D721Med (cell line): ENCODE measurements around the gene MSN.

Experiments used
- DNase-seq: peaks from one replicate; pipeline ENCODE4 v3.0.0; 2011; ENCODE audit warnings: low spot score; ENCODE audit not compliant: insufficient read length
- FAIRE-seq: peaks from 2 replicates; lab custom pipeline; 2011; peaks lifted over from hg19 to GRCh38; lab: Jason Lieb, UNC
- TF ChIP-seq, protein P1 (sequence below): IDR thresholded peaks from 2 replicates; pipeline ENCODE4 v1.5.1; 2012; ENCODE audit warnings: mild to moderate bottlenecking, control low read depth; ENCODE audit not compliant: insufficient read depth; ENCODE audit errors: missing control alignments

MSN gene

DNA sequence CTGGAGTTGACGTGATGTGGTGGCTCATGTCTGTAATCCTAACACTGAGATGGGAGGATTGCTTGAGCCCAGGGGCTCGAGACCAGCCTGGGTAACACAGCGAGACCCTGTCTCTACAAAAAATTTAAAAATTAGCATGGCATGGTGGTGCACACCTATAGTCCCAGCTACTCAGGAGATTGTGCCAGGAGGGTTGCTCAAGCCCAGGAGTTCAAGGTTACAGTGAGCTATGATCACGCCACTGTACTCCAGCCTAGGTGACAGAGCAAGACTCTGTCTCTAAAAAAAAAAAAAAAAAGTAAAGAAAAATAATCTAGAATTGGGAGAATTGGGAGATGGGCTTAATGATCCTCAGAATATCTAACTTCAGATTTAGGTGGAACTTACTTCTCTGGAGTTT lies 51.1 kb downstream of the MSN start:
- TF ChIP-seq, protein P1, sequence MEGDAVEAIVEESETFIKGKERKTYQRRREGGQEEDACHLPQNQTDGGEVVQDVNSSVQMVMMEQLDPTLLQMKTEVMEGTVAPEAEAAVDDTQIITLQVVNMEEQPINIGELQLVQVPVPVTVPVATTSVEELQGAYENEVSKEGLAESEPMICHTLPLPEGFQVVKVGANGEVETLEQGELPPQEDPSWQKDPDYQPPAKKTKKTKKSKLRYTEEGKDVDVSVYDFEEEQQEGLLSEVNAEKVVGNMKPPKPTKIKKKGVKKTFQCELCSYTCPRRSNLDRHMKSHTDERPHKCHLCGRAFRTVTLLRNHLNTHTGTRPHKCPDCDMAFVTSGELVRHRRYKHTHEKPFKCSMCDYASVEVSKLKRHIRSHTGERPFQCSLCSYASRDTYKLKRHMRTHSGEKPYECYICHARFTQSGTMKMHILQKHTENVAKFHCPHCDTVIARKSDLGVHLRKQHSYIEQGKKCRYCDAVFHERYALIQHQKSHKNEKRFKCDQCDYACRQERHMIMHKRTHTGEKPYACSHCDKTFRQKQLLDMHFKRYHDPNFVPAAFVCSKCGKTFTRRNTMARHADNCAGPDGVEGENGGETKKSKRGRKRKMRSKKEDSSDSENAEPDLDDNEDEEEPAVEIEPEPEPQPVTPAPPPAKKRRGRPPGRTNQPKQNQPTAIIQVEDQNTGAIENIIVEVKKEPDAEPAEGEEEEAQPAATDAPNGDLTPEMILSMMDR = no peak
- FAIRE-seq = no peak
- DNase-seq = no peak

DNA sequence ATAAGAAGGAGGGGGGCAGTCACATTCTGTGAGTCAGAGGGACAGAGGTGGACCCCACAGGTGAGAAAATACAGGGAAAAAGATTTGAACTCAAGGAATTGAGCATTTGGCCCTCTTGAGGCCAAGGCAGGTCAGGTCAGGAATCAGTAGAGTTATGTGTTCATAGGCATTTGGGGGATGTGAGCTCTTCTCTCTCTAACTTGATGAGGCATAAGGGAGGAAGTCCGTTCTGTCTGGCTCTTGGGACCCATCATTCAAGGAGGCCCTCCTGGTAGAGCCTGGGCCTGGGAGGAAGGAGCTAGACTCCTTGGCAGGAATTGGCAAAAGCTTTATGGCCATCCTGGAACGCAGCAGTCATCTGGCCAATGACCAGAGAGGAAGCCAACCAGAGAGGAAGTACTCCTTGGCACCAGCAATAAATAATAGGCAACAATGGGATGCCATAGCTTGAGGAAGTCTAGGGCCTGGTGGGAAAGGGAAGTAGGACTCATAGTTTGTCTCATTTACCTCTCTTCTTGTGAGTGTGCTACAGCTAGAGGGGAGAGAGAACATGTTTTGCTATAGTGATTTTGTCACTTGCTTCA lies 53.0 kb downstream of the MSN start:
- TF ChIP-seq, protein P1 = no peak
- FAIRE-seq (no peak), DNase-seq (no peak)

DNA sequence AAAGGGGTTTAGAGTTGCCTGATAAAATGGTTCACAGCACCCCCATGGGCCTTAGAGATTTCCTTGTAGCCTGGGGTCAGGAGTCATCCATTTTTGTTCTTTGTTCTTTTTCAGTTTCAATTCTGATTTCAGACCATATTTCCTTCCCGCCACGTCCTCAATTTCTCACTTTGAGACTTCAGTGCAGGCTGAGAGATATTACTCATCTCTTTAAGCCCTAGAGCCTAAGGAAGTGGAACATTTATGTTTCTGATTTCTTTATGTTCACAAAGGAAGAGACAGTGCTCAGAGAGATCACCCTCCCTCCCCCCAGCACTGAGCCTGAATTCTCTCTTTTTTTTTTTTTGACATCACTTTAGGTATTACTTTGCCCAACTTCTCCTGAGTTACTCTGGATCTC lies 56.3 kb downstream of the MSN start:
- DNase-seq = no peak
- no peak for FAIRE-seq
- TF ChIP-seq, protein P1 = no peak

DNA sequence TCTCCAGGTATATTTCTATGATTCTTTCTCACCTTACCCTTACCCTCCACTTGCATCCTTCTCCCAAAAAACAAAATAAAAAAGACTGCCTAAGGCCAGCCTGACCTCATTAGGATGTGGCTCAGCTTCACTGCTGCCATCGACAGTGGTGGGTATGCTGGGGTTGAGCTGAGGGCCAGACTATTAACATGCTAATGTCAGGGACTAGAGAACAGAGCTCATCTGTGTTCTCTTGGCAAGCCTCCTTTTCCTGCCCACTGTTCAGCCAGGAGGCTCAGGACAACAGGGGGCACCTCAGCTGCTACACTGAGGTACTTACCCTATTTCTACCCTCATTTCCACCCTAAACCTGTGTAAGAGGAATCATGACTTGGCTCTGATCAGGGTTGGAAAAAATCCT lies 59.3 kb downstream of the MSN start:
- FAIRE-seq (no peak), DNase-seq (no peak)
- TF ChIP-seq, protein P1 = no peak

DNA sequence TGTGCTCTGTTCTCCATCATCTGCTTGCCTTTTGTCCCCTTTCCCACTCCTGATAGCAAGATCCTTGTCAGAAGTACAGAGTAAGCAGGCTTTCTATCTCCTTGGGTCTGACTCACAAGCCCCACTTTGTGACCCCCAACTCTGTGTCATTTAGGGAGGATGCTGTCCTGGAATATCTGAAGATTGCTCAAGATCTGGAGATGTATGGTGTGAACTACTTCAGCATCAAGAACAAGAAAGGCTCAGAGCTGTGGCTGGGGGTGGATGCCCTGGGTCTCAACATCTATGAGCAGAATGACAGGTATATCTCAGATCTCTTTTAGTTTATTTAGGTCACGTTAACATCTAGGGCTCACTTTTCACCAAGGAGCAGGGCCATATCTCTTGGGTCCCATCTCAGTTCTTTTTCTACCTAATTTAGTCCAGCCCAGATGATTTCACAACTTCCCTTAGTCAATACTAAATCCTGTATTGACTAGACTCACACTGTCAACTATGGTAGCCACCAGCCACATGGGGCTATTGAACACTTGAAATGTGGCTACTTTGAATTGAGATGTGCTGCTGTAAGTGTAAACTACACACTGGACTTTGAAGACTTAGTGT lies 64.3 kb downstream of the MSN start:
- TF ChIP-seq, protein P1 = no peak
- no peak for FAIRE-seq
- DNase-seq = no peak

DNA sequence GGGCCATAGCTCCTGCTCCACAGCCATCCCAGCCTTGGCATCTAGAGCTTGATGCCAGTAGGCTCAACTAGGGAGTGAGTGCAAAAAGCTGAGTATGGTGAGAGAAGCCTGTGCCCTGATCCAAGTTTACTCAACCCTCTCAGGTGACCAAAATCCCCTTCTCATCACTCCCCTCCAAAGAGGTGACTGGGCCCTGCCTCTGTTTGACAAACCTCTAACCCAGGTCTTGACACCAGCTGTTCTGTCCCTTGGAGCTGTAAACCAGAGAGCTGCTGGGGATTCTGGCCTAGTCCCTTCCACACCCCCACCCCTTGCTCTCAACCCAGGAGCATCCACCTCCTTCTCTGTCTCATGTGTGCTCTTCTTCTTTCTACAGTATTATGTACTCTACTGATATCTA lies 73.5 kb downstream of the MSN start:
- TF ChIP-seq, protein P1 = no peak
- DNase-seq (no peak), FAIRE-seq (no peak)

DNA sequence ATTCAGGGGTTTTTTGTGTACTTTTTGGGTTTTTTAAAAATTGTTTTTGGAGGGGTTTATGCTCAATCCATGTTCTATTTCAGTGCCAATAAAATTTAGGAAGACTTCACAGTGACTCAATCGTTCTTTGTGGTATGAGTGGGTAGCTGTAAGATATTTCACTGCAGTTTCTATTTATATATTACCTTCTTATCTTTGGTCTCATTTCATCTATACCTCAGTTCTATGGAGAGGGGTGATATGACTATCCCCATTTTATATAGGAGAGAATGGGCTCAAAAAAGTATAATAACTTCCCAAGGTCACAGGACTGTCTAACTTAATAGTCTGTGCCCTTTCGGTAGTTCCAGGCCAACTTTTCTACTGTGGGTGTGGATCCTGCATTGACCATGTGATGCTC lies 74.4 kb downstream of the MSN start:
- FAIRE-seq (no peak), DNase-seq (no peak)
- TF ChIP-seq, protein P1 = no peak
